Measurements from ENCODE around the gene HTR6. TPM values are rescaled to one million over a fixed set of nuclear protein-coding genes. Genes with fewer than 3 reads are reported as not detected.

The HTR6 gene
- total RNA-seq, 1 donor from 2014 or later: not detected

DNA sequence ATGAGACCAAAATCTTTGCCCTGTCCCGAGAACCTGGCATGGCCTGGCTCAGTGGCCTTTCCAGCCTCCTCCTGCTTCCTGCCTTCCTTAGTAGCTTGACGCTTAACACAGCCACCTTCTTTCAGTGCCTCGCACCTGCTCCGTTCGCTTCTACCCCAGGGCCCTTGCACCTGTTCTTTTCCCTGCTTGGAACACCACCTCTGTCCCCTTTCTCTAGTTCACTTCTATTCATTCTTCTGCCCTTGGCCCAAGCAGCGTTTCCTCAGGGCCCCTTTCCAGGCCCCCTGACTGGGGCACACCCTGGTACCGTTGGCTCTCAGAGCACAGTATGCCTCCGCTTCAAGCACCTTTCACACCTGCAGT, 9.0 kb upstream of the HTR6 start:
- no peak overlapping the region for H3K4me3 ChIP-seq
- H3K27ac ChIP-seq: no peak overlapping the region
- intact Hi-C loops (cut with DNase I): loop anchor here (10.0 kb wide), 1 partner anchor 171 kb away; the partner anchor contains the start of gene CAPZB
- TF ChIP-seq, protein P1, sequence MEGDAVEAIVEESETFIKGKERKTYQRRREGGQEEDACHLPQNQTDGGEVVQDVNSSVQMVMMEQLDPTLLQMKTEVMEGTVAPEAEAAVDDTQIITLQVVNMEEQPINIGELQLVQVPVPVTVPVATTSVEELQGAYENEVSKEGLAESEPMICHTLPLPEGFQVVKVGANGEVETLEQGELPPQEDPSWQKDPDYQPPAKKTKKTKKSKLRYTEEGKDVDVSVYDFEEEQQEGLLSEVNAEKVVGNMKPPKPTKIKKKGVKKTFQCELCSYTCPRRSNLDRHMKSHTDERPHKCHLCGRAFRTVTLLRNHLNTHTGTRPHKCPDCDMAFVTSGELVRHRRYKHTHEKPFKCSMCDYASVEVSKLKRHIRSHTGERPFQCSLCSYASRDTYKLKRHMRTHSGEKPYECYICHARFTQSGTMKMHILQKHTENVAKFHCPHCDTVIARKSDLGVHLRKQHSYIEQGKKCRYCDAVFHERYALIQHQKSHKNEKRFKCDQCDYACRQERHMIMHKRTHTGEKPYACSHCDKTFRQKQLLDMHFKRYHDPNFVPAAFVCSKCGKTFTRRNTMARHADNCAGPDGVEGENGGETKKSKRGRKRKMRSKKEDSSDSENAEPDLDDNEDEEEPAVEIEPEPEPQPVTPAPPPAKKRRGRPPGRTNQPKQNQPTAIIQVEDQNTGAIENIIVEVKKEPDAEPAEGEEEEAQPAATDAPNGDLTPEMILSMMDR (IDR thresholded peaks at IDR 0.05): no peak
- ATAC-seq (no peak), DNase-seq (no peak)
- H3K4me1 ChIP-seq: peaks cover 26% of the 10 kb centered on the region
- H3K36me3 ChIP-seq: peaks cover 10% of the 10 kb centered on the region
- H3K27me3 ChIP-seq: no peaks in the 10 kb centered on the region
- no peaks in the 10 kb centered on the region for H3K9me3 ChIP-seq

DNA sequence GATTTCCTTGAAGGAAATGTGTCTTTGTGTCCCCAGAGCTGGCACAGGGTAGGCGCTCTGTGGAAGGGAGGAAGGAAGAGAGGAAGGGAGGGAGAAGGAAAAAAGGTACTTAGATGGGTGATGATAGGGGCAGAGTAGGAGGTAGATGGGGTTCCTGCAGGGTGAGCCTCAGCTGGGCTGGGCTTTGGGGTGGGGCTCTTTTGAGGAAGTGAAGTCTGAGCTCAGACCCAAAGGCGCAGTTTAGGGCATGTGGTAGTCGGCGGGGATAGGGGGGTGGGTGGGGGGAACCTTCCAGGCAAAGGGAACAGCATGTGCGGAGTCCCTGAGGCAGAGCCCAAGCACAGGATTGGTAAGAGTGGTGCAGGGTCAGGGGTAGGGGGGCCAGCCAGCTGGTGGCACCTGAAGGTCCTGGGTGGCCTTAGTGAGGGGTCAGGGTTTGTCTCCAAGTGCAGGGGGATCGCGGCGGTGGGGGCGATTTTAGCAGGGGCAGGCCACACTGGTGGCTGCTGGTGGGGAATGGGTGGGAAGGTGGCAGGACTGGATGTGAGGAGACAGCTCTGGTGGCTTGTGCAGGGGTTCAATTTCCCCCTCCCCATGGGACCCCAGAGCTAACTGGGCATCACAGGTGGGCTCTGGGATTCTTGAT, 8.4 kb upstream of the HTR6 start:
- no peak for ATAC-seq
- intact Hi-C loops (cut with DNase I): loop anchor here (10.0 kb wide), 1 partner anchor 171 kb away; the partner anchor contains the start of gene CAPZB
- H3K27ac ChIP-seq: no peak overlapping the region
- peaks cover 22% of the 10 kb centered on the region for H3K4me1 ChIP-seq
- TF ChIP-seq, protein P1 (IDR thresholded peaks at IDR 0.05): no peak
- no peak for DNase-seq
- H3K36me3 ChIP-seq: peaks cover 10% of the 10 kb centered on the region
- H3K27me3 ChIP-seq: no peaks in the 10 kb centered on the region
- no peaks in the 10 kb centered on the region for H3K9me3 ChIP-seq
- H3K4me3 ChIP-seq: no peak overlapping the region

DNA sequence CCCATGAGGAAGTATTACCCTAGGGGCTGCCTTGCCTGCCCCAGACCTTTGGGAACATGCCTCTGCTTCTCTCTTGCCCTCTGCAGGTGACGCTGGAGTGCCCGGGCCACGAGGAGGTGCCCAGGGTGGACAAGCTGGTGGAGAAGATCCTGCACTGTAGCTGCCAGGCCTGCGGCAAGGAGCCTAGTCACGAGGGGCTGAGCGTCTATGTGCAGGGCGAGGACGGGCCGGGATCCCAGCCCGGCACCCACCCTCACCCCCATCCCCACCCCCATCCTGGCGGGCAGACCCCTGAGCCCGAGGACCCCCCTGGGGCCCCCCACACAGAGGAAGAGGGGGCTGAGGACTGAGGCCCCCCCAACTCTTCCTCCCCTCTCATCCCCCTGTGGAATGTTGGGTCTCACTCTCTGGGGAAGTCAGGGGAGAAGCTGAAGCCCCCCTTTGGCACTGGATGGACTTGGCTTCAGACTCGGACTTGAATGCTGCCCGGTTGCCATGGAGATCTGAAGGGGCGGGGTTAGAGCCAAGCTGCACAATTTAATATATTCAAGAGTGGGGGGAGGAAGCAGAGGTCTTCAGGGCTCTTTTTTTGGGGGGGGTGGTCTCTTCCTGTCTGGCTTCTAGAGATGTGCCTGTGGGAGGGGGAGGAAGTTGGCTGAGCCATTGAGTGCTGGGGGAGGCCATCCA, 7.8 kb upstream of the HTR6 start:
- DNase-seq (no peak), ATAC-seq (no peak)
- Histone ChIP-seq H3K4me1 (peaks cover 19% of the 10 kb centered on the region), H3K4me3 (no peak overlapping the region), H3K9me3 (no peaks in the 10 kb centered on the region), H3K27me3 (no peaks in the 10 kb centered on the region), H3K36me3 (peaks cover 10% of the 10 kb centered on the region), H3K27ac (no peak overlapping the region)
- intact Hi-C loops (cut with DNase I): loop anchor here (10.0 kb wide), 1 partner anchor 172 kb away; the partner anchor contains the start of gene CAPZB
- TF ChIP-seq, protein P1 (IDR thresholded peaks at IDR 0.05): no peak

DNA sequence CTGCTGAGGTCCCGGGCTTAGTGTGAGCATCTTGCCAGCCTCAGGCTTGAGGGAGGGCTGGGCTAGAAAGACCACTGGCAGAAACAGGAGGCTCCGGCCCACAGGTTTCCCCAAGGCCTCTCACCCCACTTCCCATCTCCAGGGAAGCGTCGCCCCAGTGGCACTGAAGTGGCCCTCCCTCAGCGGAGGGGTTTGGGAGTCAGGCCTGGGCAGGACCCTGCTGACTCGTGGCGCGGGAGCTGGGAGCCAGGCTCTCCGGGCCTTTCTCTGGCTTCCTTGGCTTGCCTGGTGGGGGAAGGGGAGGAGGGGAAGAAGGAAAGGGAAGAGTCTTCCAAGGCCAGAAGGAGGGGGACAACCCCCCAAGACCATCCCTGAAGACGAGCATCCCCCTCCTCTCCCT, 7.2 kb upstream of the HTR6 start:
- Histone ChIP-seq H3K27me3 (no peaks in the 10 kb centered on the region), H3K27ac (no peak overlapping the region), H3K4me3 (no peak overlapping the region), H3K9me3 (no peaks in the 10 kb centered on the region), H3K4me1 (peaks cover 13% of the 10 kb centered on the region), H3K36me3 (peaks cover 10% of the 10 kb centered on the region)
- DNase-seq (no peak), ATAC-seq (no peak)
- TF ChIP-seq, protein P1 (IDR thresholded peaks at IDR 0.05): no peak
- intact Hi-C loops (cut with DNase I): loop anchor here (10.0 kb wide), 1 partner anchor 173 kb away; the partner anchor contains the start of gene CAPZB

DNA sequence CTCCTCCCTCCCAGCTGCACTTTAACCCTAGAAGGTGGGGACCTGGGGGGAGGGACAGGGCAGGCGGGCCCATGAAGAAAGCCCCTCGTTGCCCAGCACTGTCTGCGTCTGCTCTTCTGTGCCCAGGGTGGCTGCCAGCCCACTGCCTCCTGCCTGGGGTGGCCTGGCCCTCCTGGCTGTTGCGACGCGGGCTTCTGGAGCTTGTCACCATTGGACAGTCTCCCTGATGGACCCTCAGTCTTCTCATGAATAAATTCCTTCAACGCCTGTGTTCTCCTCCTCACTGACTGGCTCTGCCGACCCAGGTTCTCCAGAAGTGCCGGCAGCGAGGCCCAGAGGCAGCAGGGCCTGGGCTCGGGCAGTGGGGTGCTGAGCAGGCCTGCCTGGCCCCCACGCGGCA, 6.5 kb upstream of the HTR6 start:
- intact Hi-C loops (cut with DNase I): loop anchor here (10.0 kb wide), 1 partner anchor 173 kb away; the partner anchor contains the start of gene CAPZB
- Histone ChIP-seq H3K4me1 (peaks cover 13% of the 10 kb centered on the region), H3K27ac (no peak overlapping the region), H3K27me3 (peaks cover 6% of the 10 kb centered on the region), H3K36me3 (peaks cover 10% of the 10 kb centered on the region), H3K4me3 (no peak overlapping the region), H3K9me3 (no peaks in the 10 kb centered on the region)
- no peak for DNase-seq
- TF ChIP-seq, protein P1 (IDR thresholded peaks at IDR 0.05): no peak
- no peak for ATAC-seq
